Erythroblast (primary cell): ENCODE data around the gene GRK4.

ENCODE experiments used
- DNase-seq, 2 experiments: peaks; one replicate each; lab custom pipeline; 2025; lab: John Stamatoyannopoulos, UW
- GATA1 ChIP-seq: IDR thresholded peaks from 2 replicates; pipeline ENCODE4 v1.6.1; 2011; ENCODE audit warnings: low read depth, mild to moderate bottlenecking, control low read depth, low read length, moderate library complexity
- POLR2A ChIP-seq: IDR thresholded peaks from 2 replicates; pipeline ENCODE4 v1.6.1; 2011; ENCODE audit warnings: mild to moderate bottlenecking, low read length

The GRK4 gene

GRCh38 chr4:3013839-3014350 lies 50.5 kb downstream of the GRK4 start:
- peak; percentile 22 to 72 for DNase-seq
- TF ChIP-seq POLR2A (no peak), GATA1 (no peak)

- TF ChIP-seq POLR2A (no peak), GATA1 (no peak)
- no peak for DNase-seq
These were observed 53.6 kb downstream of the GRK4 start for GRCh38 chr4:3016961-3017360.

- TF ChIP-seq POLR2A, result no peak
- TF ChIP-seq GATA1, result no peak
- DNase-seq, result no peak
These were observed 54.1 kb downstream of the GRK4 start for GRCh38 chr4:3017504-3017903.

- TF ChIP-seq POLR2A (no peak), GATA1 (no peak)
- no peak for DNase-seq
These were observed 55.9 kb downstream of the GRK4 start for GRCh38 chr4:3019145-3019846.

GRCh38 chr4:3021127-3021526 lies 57.8 kb downstream of the GRK4 start:
- DNase-seq, result no peak

GRCh38 chr4:3021627-3022026 lies 58.3 kb downstream of the GRK4 start:
- no peak for DNase-seq
- TF ChIP-seq GATA1 (no peak), POLR2A (no peak)

More at GRCh38 chr4:3021127-3021526, 57.8 kb downstream of the GRK4 start:
- TF ChIP-seq POLR2A (no peak), GATA1 (no peak)

GRCh38 chr4:3022112-3022511 lies 58.7 kb downstream of the GRK4 start:
- no peak for DNase-seq
- TF ChIP-seq POLR2A (no peak), GATA1 (no peak)

- no peak for DNase-seq
- TF ChIP-seq GATA1 (no peak), POLR2A (no peak)
These were observed 59.3 kb downstream of the GRK4 start for GRCh38 chr4:3022651-3023050.

GRCh38 chr4:3025881-3026280 lies 62.5 kb downstream of the GRK4 start:
- TF ChIP-seq GATA1 (no peak), POLR2A (no peak)
- DNase-seq, result no peak

- TF ChIP-seq POLR2A (no peak), GATA1 (no peak)
- DNase-seq, result peak; percentile 10 to 30
These were observed 63.2 kb downstream of the GRK4 start for GRCh38 chr4:3026540-3026939.

- DNase-seq, result no peak
- no peak for TF ChIP-seq GATA1
- no peak for TF ChIP-seq POLR2A
These were observed 66.1 kb downstream of the GRK4 start for GRCh38 chr4:3029464-3029863.

GRCh38 chr4:3030566-3031356 lies 67.4 kb downstream of the GRK4 start:
- DNase-seq, result no peak
- TF ChIP-seq GATA1 (no peak), POLR2A (no peak)

- no peak for DNase-seq
- TF ChIP-seq GATA1 (no peak), POLR2A (no peak)
These were observed 68.1 kb downstream of the GRK4 start for GRCh38 chr4:3031357-3032082.
